Aorta (tissue), 5 donors: Measurements from ENCODE around the gene ABRACL. TPM values are rescaled to one million over a fixed set of nuclear protein-coding genes. Genes with fewer than 3 reads are reported as not detected.
A peak's percentile ranks its signal among the peaks of the same experiment; 100 is the strongest.

Experiments used
- ATAC-seq: fragments of 200-7000 bp; cut with Tn5 transposase; one replicate; pipeline ENCODE4 v1.9.1; 2022; ENCODE audit warnings: moderate library complexity; ENCODE audit not compliant: low FRiP score
- DNase-seq, 2 donors: peaks; one replicate each; pipeline ENCODE4 v3.0.0-alpha.2; 2020
- H3K27ac ChIP-seq, 2 donors: one replicate each; pipeline ENCODE4 v1.5.1; 2013; ENCODE audit warnings: low read length in 2 of 2, mild to moderate bottlenecking in 2 of 2, moderate library complexity in 2 of 2, control low read depth in 1 of 2, inconsistent platforms in 1 of 2, low read depth in 1 of 2
- H3K27me3 ChIP-seq, 2 donors: one replicate each; pipeline ENCODE4 v1.6.1; 2013; ENCODE audit warnings: control low read depth in 1 of 2, low read length in 1 of 2, mild to moderate bottlenecking in 1 of 2, moderate library complexity in 1 of 2; ENCODE audit not compliant: insufficient read depth in 2 of 2, control insufficient read depth in 1 of 2
- H3K36me3 ChIP-seq, 2 donors: one replicate each; pipeline ENCODE4 v1.6.1; 2013; ENCODE audit warnings: control low read depth in 1 of 2, low read length in 1 of 2, mild to moderate bottlenecking in 1 of 2; ENCODE audit not compliant: insufficient read depth in 2 of 2, control insufficient read depth in 1 of 2
- H3K4me1 ChIP-seq, 2 donors: one replicate each; pipeline ENCODE4 v1.6.1; 2013; ENCODE audit warnings: low read length in 2 of 2, control low read depth in 1 of 2, mild to moderate bottlenecking in 1 of 2, moderate library complexity in 1 of 2; ENCODE audit not compliant: insufficient read depth in 2 of 2, control insufficient read depth in 1 of 2
- H3K4me3 ChIP-seq, 2 donors: one replicate each; pipeline ENCODE4 v1.5.1; 2013; ENCODE audit warnings: low read length in 2 of 2, control low read depth in 1 of 2, mild to moderate bottlenecking in 1 of 2
- H3K9me3 ChIP-seq: one replicate; pipeline ENCODE4 v1.6.1; 2013; ENCODE audit warnings: mild to moderate bottlenecking, low read length; ENCODE audit not compliant: control insufficient read depth
- WGBS, 2 donors: extraction: QIAGEN DNeasy Blood & Tissue Kit; methylation state at CpG; one replicate each; pipeline ENCODE4 v1.1.7; 2013; 5-methylcytosine and 5-hydroxymethylcytosine counted together
- intact Hi-C, 2 donors: fragments of 100-400 bp; cut with DNase I; formaldehyde crosslinking; loops; one replicate each; pipeline versions ENCODE4 v1.14.2 to v1.15.0; 2022
- polyA plus RNA-seq, 2 donors: library from polyadenylated mRNA; stranded (reverse); fragments of 200-250 nt; gene quantifications; one replicate each; pipeline ENCODE4 v1.2.3, GENCODE V29; 2013
- total RNA-seq, 2 donors: library from RNA; stranded (reverse); fragmentation: NEBNext Ultra II Directional; extraction: Animal tissue kit (Norgen Biotek cat#: 25700); gene quantifications; one replicate each; pipeline ENCODE4 v1.2.1, GENCODE V29; 2021
- donor health status: healthy with polysubstance abuse.
- donor health status: Bipolar disorder and iron deficiency.
- donor health status: DM: no; HTN: no; CAD: no.
- donor health status: DM: no; HTN: no; CAD: no.
- donor health status: DM: yes; HTN: yes; CAD: no.

Gene ABRACL
- total and polyA plus RNA-seq, 4 donors: 16.4 to 88.4 (median 18.2) TPM

- ATAC-seq: peak; percentile 86
- no peak overlapping the region for H3K4me3 ChIP-seq
- no peaks in the 10 kb centered on the region for H3K9me3 ChIP-seq
- H3K27me3 ChIP-seq: no peaks in the 10 kb centered on the region
- intact Hi-C loops: no loop called here
- peak overlapping the region; percentile 52 to 78 for H3K27ac ChIP-seq
- peak in 1 of 2 donors; percentile 58 for DNase-seq
- no peaks in the 10 kb centered on the region for H3K36me3 ChIP-seq
- H3K4me1 ChIP-seq: peaks cover 0 to 8% of the 10 kb centered on the region in 2 donors
- WGBS, 2 donors: 3 to 6% methylated on average over 1 of the region's 1 CpG
Observed at GRCh38 chr6:139080255-139080920, 51.8 kb downstream of the ABRACL start.

DNA sequence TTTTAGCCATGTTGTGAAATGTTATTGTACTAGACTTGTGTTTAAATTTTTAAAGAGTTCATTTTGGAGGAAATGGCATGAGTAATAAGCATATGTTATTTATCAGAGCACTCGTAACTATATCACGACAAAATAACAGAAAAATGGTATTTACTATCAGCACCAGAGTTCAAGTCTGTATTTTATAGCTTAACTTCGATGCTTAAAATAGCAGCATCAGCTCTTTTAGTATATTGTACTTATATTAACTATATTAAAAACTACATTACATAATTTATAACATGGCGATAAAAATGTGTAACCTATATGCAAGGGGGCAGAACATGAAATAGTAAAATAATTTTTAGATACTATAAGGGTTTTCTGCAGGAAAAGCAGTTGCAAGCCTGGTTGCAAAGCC, 52.9 kb downstream of the ABRACL start:
- Histone ChIP-seq H3K27me3 (no peaks in the 10 kb centered on the region), H3K4me3 (no peak overlapping the region), H3K27ac (peak overlapping the region in 1 of 2 donors; percentile 67), H3K9me3 (no peaks in the 10 kb centered on the region), H3K36me3 (no peaks in the 10 kb centered on the region), H3K4me1 (peaks cover 0 to 8% of the 10 kb centered on the region in 2 donors)
- DNase-seq (no peak), ATAC-seq (no peak)
- intact Hi-C loops: no loop called here
- 33 to 39% methylated on average over 4 of the region's 4 CpGs for WGBS, 2 donors

- peaks cover 0 to 8% of the 10 kb centered on the region in 2 donors for H3K4me1 ChIP-seq
- DNase-seq (no peak), ATAC-seq (no peak)
- WGBS, 2 donors: 35 to 51% methylated on average over 5 of the region's 5 CpGs
- no peaks in the 10 kb centered on the region for H3K9me3 ChIP-seq
- H3K4me3 ChIP-seq: no peak overlapping the region
- peak overlapping the region; percentile 67 to 76 for H3K27ac ChIP-seq
- no peaks in the 10 kb centered on the region for H3K36me3 ChIP-seq
- intact Hi-C loops: no loop called here
- H3K27me3 ChIP-seq: no peaks in the 10 kb centered on the region
Observed at GRCh38 chr6:139082370-139082769, 53.8 kb downstream of the ABRACL start.

- no peak for DNase-seq
- intact Hi-C loops: no loop called here
- WGBS, 2 donors: 85 to 87% methylated on average over 1 of the region's 1 CpG
- H3K4me3 ChIP-seq: no peak overlapping the region
- H3K27ac ChIP-seq: no peak overlapping the region
- H3K4me1 ChIP-seq: no peaks in the 10 kb centered on the region
- no peaks in the 10 kb centered on the region for H3K9me3 ChIP-seq
- no peak for ATAC-seq
- H3K27me3 ChIP-seq: no peaks in the 10 kb centered on the region
- H3K36me3 ChIP-seq: no peaks in the 10 kb centered on the region
Observed at GRCh38 chr6:139091826-139092225, 63.3 kb downstream of the ABRACL start.

Other genes starting within 250 kb of the ABRACL start
- under 1 TPM; 0.19 to 0.30 TPM for gene ECT2L, start 232.7 kb upstream of the ABRACL start, total RNA-seq
- gene ECT2L, start 232.7 kb upstream of the ABRACL start, polyA plus RNA-seq: 1 to 10 TPM in 1 of 2 donors, not detected in 1; 2.7 TPM
- 10 to 100 TPM; 33.2 to 40.8 TPM for gene REPS1, start 40.5 kb upstream of the ABRACL start, total RNA-seq
- 10 to 100 TPM; 10.1 to 29.0 TPM for gene REPS1, start 40.5 kb upstream of the ABRACL start, polyA plus RNA-seq
- gene HECA, start 106.3 kb downstream of the ABRACL start, total RNA-seq: 10 to 100 TPM; 47.4 to 53.2 TPM
- gene HECA, start 106.3 kb downstream of the ABRACL start, polyA plus RNA-seq: 10 to 100 TPM; 12.4 to 28.7 TPM